ENCODE measurements around the gene FREM3.
"Not testable (repeated sequence)": the region's sequence is repeated elsewhere in the genome, so short reads cannot be mapped to it uniquely, and the experiment has no call there.

FREM3 gene

GRCh38 chr4:143742834-143743233, 42.4 kb upstream of the FREM3 start:
- Histone ChIP-seq H3K36me3 (ENCODE audit: insufficient read depth, low read length) (no peaks in the 10 kb centered on the region), H3K9me3 (ENCODE audit: insufficient read depth, low read length, severe bottlenecking) (no peaks in the 10 kb centered on the region), H4K20me1 (ENCODE audit: insufficient read depth, low read length) (no peaks in the 10 kb centered on the region), H3K79me2 (ENCODE audit: insufficient read depth, low read length) (no peaks in the 10 kb centered on the region), H3K9ac (ENCODE audit: low read depth, low read length) (no peak overlapping the region), H3K4me1 (ENCODE audit: insufficient read depth, low read length) (no peaks in the 10 kb centered on the region), H3K4me2 (ENCODE audit: insufficient read depth, low read length) (no peak overlapping the region), H2AFZ (ENCODE audit: low read depth, low read length) (no peak overlapping the region), H3K27ac (ENCODE audit: low read length) (no peak overlapping the region), H3K4me3 (ENCODE audit: low read depth in 1 of 2, low read length in 2 of 2) (no peak overlapping the region), H3K27me3 (ENCODE audit: insufficient read depth, low read length, poor library complexity) (no peaks in the 10 kb centered on the region)
- no peak for TF ChIP-seq EZH2 (IDR thresholded peaks at IDR 0.05; ENCODE audit: borderline replicate concordance, low read depth, low read length, severe bottlenecking)
- no peak for TF ChIP-seq CTCF (IDR thresholded peaks at IDR 0.05; ENCODE audit: borderline replicate concordance, extremely low read depth, low read length, poor library complexity, severe bottlenecking)
- DNase-seq (no peak), ATAC-seq (ENCODE audit: insufficient read depth, low read depth) (no peak)

GRCh38 chr4:143736861-143737260, 36.4 kb upstream of the FREM3 start:
- no peak overlapping the region for H3K9ac ChIP-seq (ENCODE audit: low read depth, low read length)
- no peak for DNase-seq
- H3K27me3 ChIP-seq (ENCODE audit: insufficient read depth, low read length, poor library complexity), result no peaks in the 10 kb centered on the region
- no peak overlapping the region for H3K4me2 ChIP-seq (ENCODE audit: insufficient read depth, low read length)
- no peaks in the 10 kb centered on the region for H4K20me1 ChIP-seq (ENCODE audit: insufficient read depth, low read length)
- no peak for ATAC-seq (ENCODE audit: insufficient read depth, low read depth)
- TF ChIP-seq CTCF (IDR thresholded peaks at IDR 0.05; ENCODE audit: borderline replicate concordance, extremely low read depth, low read length, poor library complexity, severe bottlenecking), result no peak
- TF ChIP-seq EZH2 (IDR thresholded peaks at IDR 0.05; ENCODE audit: borderline replicate concordance, low read depth, low read length, severe bottlenecking), result no peak
- H3K9me3 ChIP-seq (ENCODE audit: insufficient read depth, low read length, severe bottlenecking), result no peaks in the 10 kb centered on the region
- no peak overlapping the region for H3K4me3 ChIP-seq (ENCODE audit: low read depth in 1 of 2, low read length in 2 of 2)
- H3K36me3 ChIP-seq (ENCODE audit: insufficient read depth, low read length), result no peaks in the 10 kb centered on the region
- no peak overlapping the region for H2AFZ ChIP-seq (ENCODE audit: low read depth, low read length)
- no peak overlapping the region for H3K27ac ChIP-seq (ENCODE audit: low read length)
- H3K4me1 ChIP-seq (ENCODE audit: insufficient read depth, low read length), result no peaks in the 10 kb centered on the region
- H3K79me2 ChIP-seq (ENCODE audit: insufficient read depth, low read length), result no peaks in the 10 kb centered on the region

- H3K27ac ChIP-seq (ENCODE audit: low read length); H4K20me1 ChIP-seq (ENCODE audit: insufficient read depth, low read length); H3K4me1 ChIP-seq (ENCODE audit: insufficient read depth, low read length); H3K4me2 ChIP-seq (ENCODE audit: insufficient read depth, low read length); DNase-seq; H3K36me3 ChIP-seq (ENCODE audit: insufficient read depth, low read length); H3K79me2 ChIP-seq (ENCODE audit: insufficient read depth, low read length); H3K27me3 ChIP-seq (ENCODE audit: insufficient read depth, low read length, poor library complexity); H3K9me3 ChIP-seq (ENCODE audit: insufficient read depth, low read length, severe bottlenecking); H3K9ac ChIP-seq (ENCODE audit: low read depth, low read length); ATAC-seq (ENCODE audit: insufficient read depth, low read depth); H3K4me3 ChIP-seq (ENCODE audit: low read depth in 1 of 2, low read length in 2 of 2); H2AFZ ChIP-seq (ENCODE audit: low read depth, low read length): not testable (repeated sequence)
Observed at GRCh38 chr4:143736061-143736460, 35.6 kb upstream of the FREM3 start.

GRCh38 chr4:143728166-143728565, 27.7 kb upstream of the FREM3 start:
- Histone ChIP-seq H3K27ac (ENCODE audit: low read length) (no peak overlapping the region), H3K79me2 (ENCODE audit: insufficient read depth, low read length) (no peaks in the 10 kb centered on the region), H2AFZ (ENCODE audit: low read depth, low read length) (no peak overlapping the region), H4K20me1 (ENCODE audit: insufficient read depth, low read length) (no peaks in the 10 kb centered on the region), H3K27me3 (ENCODE audit: insufficient read depth, low read length, poor library complexity) (no peaks in the 10 kb centered on the region), H3K9ac (ENCODE audit: low read depth, low read length) (no peak overlapping the region), H3K4me2 (ENCODE audit: insufficient read depth, low read length) (no peak overlapping the region), H3K4me3 (ENCODE audit: low read depth in 1 of 2, low read length in 2 of 2) (no peak overlapping the region), H3K4me1 (ENCODE audit: insufficient read depth, low read length) (no peaks in the 10 kb centered on the region), H3K36me3 (ENCODE audit: insufficient read depth, low read length) (no peaks in the 10 kb centered on the region), H3K9me3 (ENCODE audit: insufficient read depth, low read length, severe bottlenecking) (no peaks in the 10 kb centered on the region)
- TF ChIP-seq EZH2 (IDR thresholded peaks at IDR 0.05; ENCODE audit: borderline replicate concordance, low read depth, low read length, severe bottlenecking), result no peak
- TF ChIP-seq CTCF (IDR thresholded peaks at IDR 0.05; ENCODE audit: borderline replicate concordance, extremely low read depth, low read length, poor library complexity, severe bottlenecking), result no peak
- no peak for DNase-seq
- ATAC-seq (ENCODE audit: insufficient read depth, low read depth), result no peak

All from DND-41 (cell line).